Measurements from ENCODE around the gene COLQ.
A peak's percentile ranks its signal among the peaks of the same experiment; 100 is the strongest.
"Not testable (repeated sequence)": the region's sequence is repeated elsewhere in the genome, so short reads cannot be mapped to it uniquely, and the experiment has no call there.

Gene COLQ

DNA sequence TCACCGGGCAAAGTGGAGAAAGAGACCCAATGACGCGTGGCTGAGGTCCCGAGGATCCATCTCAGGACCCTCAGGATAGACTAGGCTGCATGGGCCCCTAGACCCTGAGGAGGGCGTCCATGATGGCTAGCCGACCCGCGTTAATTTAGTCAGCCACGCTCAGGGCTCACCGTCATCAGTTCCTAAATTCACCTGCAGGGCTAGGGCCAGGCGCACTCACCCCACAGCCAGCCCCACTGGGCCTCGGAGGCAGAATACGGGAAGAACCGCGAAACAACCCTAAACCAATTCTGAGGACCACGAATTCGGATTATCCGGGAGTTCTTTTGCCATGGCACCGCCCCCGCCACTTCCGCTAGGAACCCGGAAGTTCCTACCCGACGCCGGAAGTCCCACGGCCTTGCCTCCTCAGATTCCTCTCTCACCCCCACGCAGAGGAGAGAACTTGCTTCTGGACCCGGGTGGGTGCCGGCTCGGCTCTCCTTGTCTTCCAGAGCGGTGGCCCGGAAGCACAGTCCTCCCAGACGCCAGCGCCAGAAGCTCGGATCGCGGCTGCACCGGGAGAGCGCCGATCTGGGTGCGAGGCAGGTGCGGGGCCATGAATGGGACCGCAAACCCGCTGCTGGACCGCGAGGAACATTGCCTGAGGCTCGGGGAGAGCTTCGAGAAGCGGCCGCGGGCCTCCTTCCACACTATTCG is 94.2 kb downstream of the COLQ start, which contains the start of the genes EAF1 and METTL6:
TSS of gene EAF1 (plus strand) at position 417 of the 699 bp plus-strand sequence. CDS start at position 599, 182 bp downstream.
TSS of gene METTL6 (minus strand) at position 363 of the 699 bp plus-strand sequence. CDS start 1,033 bp downstream, outside the sequence.
- TF ChIP-seq, protein P1, sequence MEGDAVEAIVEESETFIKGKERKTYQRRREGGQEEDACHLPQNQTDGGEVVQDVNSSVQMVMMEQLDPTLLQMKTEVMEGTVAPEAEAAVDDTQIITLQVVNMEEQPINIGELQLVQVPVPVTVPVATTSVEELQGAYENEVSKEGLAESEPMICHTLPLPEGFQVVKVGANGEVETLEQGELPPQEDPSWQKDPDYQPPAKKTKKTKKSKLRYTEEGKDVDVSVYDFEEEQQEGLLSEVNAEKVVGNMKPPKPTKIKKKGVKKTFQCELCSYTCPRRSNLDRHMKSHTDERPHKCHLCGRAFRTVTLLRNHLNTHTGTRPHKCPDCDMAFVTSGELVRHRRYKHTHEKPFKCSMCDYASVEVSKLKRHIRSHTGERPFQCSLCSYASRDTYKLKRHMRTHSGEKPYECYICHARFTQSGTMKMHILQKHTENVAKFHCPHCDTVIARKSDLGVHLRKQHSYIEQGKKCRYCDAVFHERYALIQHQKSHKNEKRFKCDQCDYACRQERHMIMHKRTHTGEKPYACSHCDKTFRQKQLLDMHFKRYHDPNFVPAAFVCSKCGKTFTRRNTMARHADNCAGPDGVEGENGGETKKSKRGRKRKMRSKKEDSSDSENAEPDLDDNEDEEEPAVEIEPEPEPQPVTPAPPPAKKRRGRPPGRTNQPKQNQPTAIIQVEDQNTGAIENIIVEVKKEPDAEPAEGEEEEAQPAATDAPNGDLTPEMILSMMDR (conservative IDR thresholded peaks at IDR 0.05; ENCODE audit: control insufficient read depth, insufficient read depth, low read depth, low read length) = peak; percentile 9
- peak within 1 kb of the TSS; percentile 99 for H3K4me3 ChIP-seq (ENCODE audit: control insufficient read depth, low read depth, low read length)
- DNase-seq (ENCODE audit: low read depth) = peak; percentile 74

DNA sequence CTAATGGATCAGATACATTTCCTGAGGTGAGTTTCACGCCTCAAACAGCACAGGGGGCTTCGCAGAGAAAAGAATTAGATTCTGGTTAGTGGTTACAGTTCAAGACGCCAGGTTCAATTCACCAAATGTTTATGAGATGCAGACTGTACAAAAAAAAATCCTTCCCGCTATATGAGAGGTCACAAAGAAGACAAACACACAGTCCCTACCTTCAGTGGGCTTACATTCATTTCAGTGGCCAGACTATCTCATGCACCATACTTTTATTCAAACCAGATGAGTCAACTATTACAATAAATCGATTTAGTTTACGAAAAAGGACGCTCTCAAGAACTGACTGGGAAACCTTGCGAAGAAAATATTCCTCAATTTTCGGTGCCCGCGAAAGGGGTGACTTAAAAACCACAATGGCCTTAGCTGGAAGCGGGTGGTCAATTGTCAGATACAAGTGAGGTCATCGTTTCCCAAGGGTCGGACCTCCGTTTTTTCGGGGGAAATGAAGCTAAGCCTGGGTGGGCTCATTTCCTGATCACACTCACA is 94.9 kb downstream of the COLQ start:
- TF ChIP-seq, protein P1 (conservative IDR thresholded peaks at IDR 0.05; ENCODE audit: control insufficient read depth, insufficient read depth, low read depth, low read length) = no peak
- no peak for DNase-seq (ENCODE audit: low read depth)
- peak overlapping the region; percentile 99 for H3K4me3 ChIP-seq (ENCODE audit: control insufficient read depth, low read depth, low read length)

DNA sequence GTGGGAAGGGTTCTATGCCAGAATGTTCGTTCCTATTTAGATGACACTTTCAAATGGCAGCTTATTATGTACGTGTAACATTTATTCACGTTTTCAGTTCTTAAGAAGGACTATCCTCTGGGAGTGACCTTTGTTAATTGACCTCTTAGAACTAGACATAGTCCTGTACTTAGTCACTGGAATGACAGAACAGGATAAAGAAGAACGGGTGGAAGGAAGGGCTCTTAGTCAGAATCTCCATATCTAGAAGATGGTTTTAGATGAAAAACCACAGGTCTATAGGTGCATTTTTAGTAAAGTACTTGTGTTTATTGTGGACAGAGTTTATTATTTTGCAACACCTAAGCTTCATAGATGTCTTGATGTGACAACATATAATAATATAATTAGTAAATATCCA is 100.6 kb downstream of the COLQ start:
- H3K4me3 ChIP-seq (ENCODE audit: control insufficient read depth, low read depth, low read length) = no peak overlapping the region
- DNase-seq (ENCODE audit: low read depth) = peak; percentile 56
- TF ChIP-seq, protein P1 (conservative IDR thresholded peaks at IDR 0.05; ENCODE audit: control insufficient read depth, insufficient read depth, low read depth, low read length) = no peak

DNA sequence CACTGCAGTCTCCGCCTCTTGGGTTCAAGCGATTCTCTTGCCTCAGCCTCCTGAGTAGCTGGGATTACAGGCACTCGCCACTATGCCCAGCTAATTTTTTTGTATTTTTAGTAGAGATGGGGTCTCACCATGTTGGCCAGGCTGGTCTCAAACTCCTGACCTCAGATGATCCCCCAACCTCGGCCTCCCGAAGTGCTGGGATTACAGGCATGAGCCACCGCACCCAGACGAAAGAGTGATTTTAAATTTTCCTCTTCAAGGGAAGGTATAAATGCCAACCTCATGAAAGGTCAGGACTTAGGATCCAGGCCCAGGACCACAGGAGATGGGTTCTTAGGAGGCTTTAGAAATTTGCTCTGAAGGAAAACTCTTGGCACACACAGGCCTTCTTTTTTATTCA is 110.5 kb downstream of the COLQ start:
- H3K4me3 ChIP-seq (ENCODE audit: control insufficient read depth, low read depth, low read length); DNase-seq (ENCODE audit: low read depth): not testable (repeated sequence)

DNA sequence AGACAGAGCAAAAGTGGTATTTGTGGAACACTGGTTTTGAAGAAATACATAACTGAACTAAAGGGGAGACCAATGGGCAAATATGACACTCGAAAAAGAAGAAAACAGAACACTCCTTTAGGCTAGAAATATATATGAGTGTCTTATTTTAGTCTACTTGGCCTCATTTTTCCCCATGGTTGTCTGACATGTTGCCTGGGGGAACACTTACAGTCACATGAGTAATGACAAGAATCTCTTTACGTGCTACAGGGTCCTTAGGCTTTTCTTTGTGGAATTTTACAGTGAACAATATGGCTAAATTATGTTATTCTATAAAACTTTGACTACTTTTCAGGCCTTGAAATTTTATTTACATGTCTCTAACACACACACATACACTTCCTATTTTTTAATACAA is 111.7 kb downstream of the COLQ start:
- H3K4me3 ChIP-seq (ENCODE audit: control insufficient read depth, low read depth, low read length) = no peak overlapping the region
- TF ChIP-seq, protein P1 (conservative IDR thresholded peaks at IDR 0.05; ENCODE audit: control insufficient read depth, insufficient read depth, low read depth, low read length) = no peak
- DNase-seq (ENCODE audit: low read depth) = no peak

DNA sequence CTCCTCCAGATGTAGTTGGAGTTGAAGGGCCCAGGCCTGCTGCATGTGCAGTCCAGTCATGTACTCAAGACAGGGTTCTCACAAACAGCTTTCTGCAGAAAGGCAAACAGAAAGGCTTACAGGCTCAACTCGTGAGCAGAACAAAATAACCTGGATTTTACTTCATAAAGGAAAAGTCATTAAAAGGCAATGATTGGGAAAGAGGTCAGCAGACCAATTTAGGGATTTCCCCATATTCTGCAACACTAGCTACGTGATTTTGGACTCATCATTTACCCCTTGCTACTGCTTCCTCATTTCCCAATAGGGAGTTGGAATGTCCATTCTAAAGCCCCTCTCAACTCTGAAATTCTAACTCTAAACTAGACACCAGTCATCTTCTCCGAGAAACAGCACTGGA is 112.3 kb downstream of the COLQ start:
- DNase-seq (ENCODE audit: low read depth) = peak; percentile 57
- TF ChIP-seq, protein P1 (conservative IDR thresholded peaks at IDR 0.05; ENCODE audit: control insufficient read depth, insufficient read depth, low read depth, low read length) = no peak
- H3K4me3 ChIP-seq (ENCODE audit: control insufficient read depth, low read depth, low read length) = no peak overlapping the region

DNA sequence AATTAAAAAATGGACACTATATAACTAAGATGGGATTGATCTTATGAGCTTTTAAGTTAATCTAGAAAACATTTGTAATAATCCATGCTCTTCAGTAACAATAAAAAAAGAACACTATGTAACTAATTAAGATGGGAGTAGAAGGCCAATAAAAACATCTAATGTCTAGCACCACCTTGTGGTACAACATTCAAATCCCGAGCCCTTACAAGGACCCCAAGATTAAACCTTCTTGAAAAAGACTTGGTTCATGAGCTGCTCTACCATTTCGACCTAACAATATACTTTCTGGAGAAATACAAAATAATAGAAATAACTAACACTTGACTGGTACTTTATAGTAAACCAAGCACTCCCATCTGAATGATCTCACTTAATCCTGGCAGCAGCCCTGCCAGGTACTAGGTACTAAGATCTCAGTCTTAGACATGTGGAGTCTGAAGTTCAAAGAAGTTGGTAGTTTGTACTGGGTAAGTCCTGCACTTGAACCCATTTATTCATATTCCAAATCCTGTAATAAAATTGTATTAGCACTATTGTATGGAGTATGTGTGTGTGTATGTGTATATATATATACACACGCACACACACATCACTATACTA is 116.0 kb downstream of the COLQ start:
- TF ChIP-seq, protein P1 (conservative IDR thresholded peaks at IDR 0.05; ENCODE audit: control insufficient read depth, insufficient read depth, low read depth, low read length) = peak; percentile 70
- DNase-seq (ENCODE audit: low read depth) = peak; percentile 81
- no peak overlapping the region for H3K4me3 ChIP-seq (ENCODE audit: control insufficient read depth, low read depth, low read length)
